ENCODE results near the gene CLMN. TPM values are rescaled to one million over a fixed set of nuclear protein-coding genes. Genes with fewer than 3 reads are reported as not detected.

CLMN gene
- total and polyA plus RNA-seq, 2 experiments from 2014 or later, result 3.2 to 5.7 TPM

GRCh38 chr14:95226801-95227200 is 92.9 kb downstream of the CLMN start:
- Mint-ChIP-seq H3K4me3 (no peak overlapping the region), H3K36me3 (ENCODE audit: low read depth) (no peaks in the 10 kb centered on the region), H3K4me1 (peaks cover 26% of the 10 kb centered on the region), H3K27me3 (ENCODE audit: insufficient read depth, low read depth, poor library complexity) (peaks cover under 1% of the 10 kb centered on the region), H3K27ac (no peak overlapping the region; the same call in 1 of the 2 replicates), H3K9me3 (no peaks in the 10 kb centered on the region)
- DNase-seq (ENCODE audit: low spot score) (no peak), ATAC-seq (no peak)
- H3K27me3 ChIP-seq (ENCODE audit: insufficient read depth), result no peaks in the 10 kb centered on the region
- no peaks in the 10 kb centered on the region for H3F3A ChIP-seq (replicated peaks; ENCODE audit: low read depth)
- H3K27ac ChIP-seq (ENCODE audit: low read depth), result no peak overlapping the region
- no peaks in the 10 kb centered on the region for H3K36me3 ChIP-seq (ENCODE audit: insufficient read depth)
- H3K4me3 ChIP-seq, result no peak overlapping the region
- TF ChIP-seq EZH2 (IDR thresholded peaks at IDR 0.05; ENCODE audit: low read depth, unreplicated experiment) (no peak), POLR2AphosphoS5 (IDR thresholded peaks at IDR 0.05; ENCODE audit: low read depth) (no peak), STAT1 (IDR thresholded peaks at IDR 0.05; ENCODE audit: unreplicated experiment) (no peak), ZNF462 (CRISPR knock-in tag; IDR thresholded peaks at IDR 0.05) (no peak), NANOG (IDR thresholded peaks at IDR 0.05; ENCODE audit: borderline replicate concordance) (no peak), REST (IDR thresholded peaks at IDR 0.05; ENCODE audit: unreplicated experiment) (no peak), JUNB (IDR thresholded peaks at IDR 0.05; ENCODE audit: unreplicated experiment) (no peak), ETS1 (IDR thresholded peaks at IDR 0.05) (no peak), ZNF331 (CRISPR knock-in tag; IDR thresholded peaks at IDR 0.05; ENCODE audit: low read depth) (no peak)
- no peaks in the 10 kb centered on the region for H4K20me1 ChIP-seq (replicated peaks; ENCODE audit: insufficient read depth)
- H2AFZ ChIP-seq, result no peak overlapping the region
- no peaks in the 10 kb centered on the region for H3K9me2 ChIP-seq (ENCODE audit: insufficient read depth)
- 0 out of 2 replicates have a peak, but pooled peaks cover 7% of the 10 kb centered on the region for H3K4me1 ChIP-seq (ENCODE audit: insufficient read depth)
- no peaks in the 10 kb centered on the region for H3K79me2 ChIP-seq (replicated peaks; ENCODE audit: insufficient read depth)
- no peak overlapping the region for H3K4me2 ChIP-seq
